ENCODE measurements around the gene MIB2.

DNA sequence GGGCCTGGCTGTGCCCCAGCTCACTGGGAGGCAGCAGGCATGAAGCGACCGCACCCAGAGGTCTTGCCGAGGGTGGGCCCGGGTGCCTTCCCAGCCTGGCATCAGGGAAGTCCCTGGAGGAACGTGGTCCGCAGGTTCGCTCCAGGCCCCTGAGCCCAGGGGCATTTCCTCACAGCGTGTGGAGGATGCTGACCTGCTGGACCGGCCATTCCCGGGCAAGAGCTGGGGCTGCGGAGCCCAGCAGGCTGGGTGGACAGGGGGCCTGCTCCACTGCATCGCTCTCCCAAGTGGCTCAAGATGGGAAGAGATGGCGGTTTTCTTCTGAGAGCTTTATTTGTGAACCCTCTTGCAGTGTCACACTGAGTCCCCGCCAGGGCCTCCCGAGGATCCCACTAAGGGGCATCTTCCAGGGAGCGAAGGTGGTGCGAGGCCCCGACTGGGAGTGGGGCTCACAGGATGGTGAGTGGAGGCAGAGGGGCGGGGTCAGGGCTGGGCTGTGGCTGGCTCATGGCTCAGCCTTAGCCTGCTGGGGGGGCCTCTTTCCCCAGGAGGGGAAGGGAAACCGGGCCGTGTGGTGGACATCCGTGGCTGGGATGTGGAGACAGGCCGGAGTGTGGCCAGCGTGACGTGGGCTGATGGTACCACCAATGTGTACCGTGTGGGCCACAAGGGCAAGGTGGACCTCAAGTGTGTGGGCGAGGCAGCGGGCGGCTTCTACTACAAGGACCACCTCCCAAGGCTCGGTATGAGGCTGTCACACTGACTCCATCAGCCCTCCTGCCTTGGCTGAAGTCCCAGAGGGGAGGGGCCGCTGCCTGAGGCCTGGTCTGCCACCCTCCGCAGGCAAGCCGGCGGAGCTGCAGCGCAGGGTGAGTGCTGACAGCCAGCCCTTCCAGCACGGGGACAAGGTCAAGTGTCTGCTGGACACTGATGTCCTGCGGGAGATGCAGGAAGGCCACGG, 9.4 kb downstream of the MIB2 start:
- TF ChIP-seq YY1 (IDR thresholded peaks at IDR 0.05; ENCODE audit: insufficient read depth, insufficient read length), result no peak
- no peak for TF ChIP-seq ZNF274 (IDR thresholded peaks at IDR 0.05; ENCODE audit: low read depth, low read length)

Data from NT2/D1 (cell line).